NCI-H446 (cell line): ENCODE results near the gene S100A7A.
"Not testable (repeated sequence)": the region's sequence is repeated elsewhere in the genome, so short reads cannot be mapped to it uniquely, and the experiment has no call there.

Experiments used
- DNase-seq, 2 experiments: peaks; one replicate each; lab custom pipeline; 2025; lab: John Stamatoyannopoulos, UW

S100A7A gene

GRCh38 chr1:153422450-153423068 lies 6.2 kb downstream of the S100A7A start:
- peak in 1 of 2 experiments; percentile 5 for DNase-seq

GRCh38 chr1:153426809-153427208 lies 10.5 kb downstream of the S100A7A start:
- DNase-seq, result no peak

GRCh38 chr1:153428073-153428638 lies 11.8 kb downstream of the S100A7A start:
- DNase-seq, result no peak

- DNase-seq, result no peak
Observed at GRCh38 chr1:153428791-153429190, 12.5 kb downstream of the S100A7A start.

GRCh38 chr1:153429266-153430165 lies 13.2 kb downstream of the S100A7A start:
- DNase-seq, result no peak

- DNase-seq, result no peak
Observed at GRCh38 chr1:153430166-153430553, 13.8 kb downstream of the S100A7A start.

GRCh38 chr1:153430561-153430960 lies 14.2 kb downstream of the S100A7A start:
- no peak for DNase-seq

- no peak for DNase-seq
Observed at GRCh38 chr1:153431002-153431401, 14.7 kb downstream of the S100A7A start.

- DNase-seq, result no peak
Observed at GRCh38 chr1:153431427-153431826, 15.1 kb downstream of the S100A7A start.

GRCh38 chr1:153431928-153432327 lies 15.6 kb downstream of the S100A7A start:
- no peak for DNase-seq

GRCh38 chr1:153432874-153433681 lies 16.8 kb downstream of the S100A7A start:
- no peak for DNase-seq

- no peak for DNase-seq
Observed at GRCh38 chr1:153434746-153435455, 18.6 kb downstream of the S100A7A start.

- no peak for DNase-seq
Observed at GRCh38 chr1:153437236-153437635, 20.9 kb downstream of the S100A7A start.

- DNase-seq, result no peak
Observed at GRCh38 chr1:153438599-153438998, 22.3 kb downstream of the S100A7A start.

GRCh38 chr1:153439273-153439672 lies 23.0 kb downstream of the S100A7A start:
- no peak for DNase-seq

- DNase-seq, result no peak
Observed at GRCh38 chr1:153441238-153441755, 25.0 kb downstream of the S100A7A start.

- no peak for DNase-seq
Observed at GRCh38 chr1:153443486-153443885, 27.2 kb downstream of the S100A7A start.

GRCh38 chr1:153444078-153444477 lies 27.8 kb downstream of the S100A7A start:
- no peak for DNase-seq

GRCh38 chr1:153447498-153448170 lies 31.3 kb downstream of the S100A7A start:
- DNase-seq, result no peak

- DNase-seq, result not testable (repeated sequence)
Observed at GRCh38 chr1:153448851-153449250, 32.5 kb downstream of the S100A7A start.

- no peak for DNase-seq
Observed at GRCh38 chr1:153456396-153456795, 40.1 kb downstream of the S100A7A start.
